ENCODE results near the gene LTN1.
"Not testable (repeated sequence)": the region's sequence is repeated elsewhere in the genome, so short reads cannot be mapped to it uniquely, and the experiment has no call there.

LTN1 gene

GRCh38 chr21:28991861-28992525 lies 684 bp downstream of the LTN1 start:
- DNase-seq (ENCODE audit: low read depth in 1 of 2, low spot score in 1 of 2) = no peak

- not testable (repeated sequence) for DNase-seq (ENCODE audit: low read depth in 1 of 2, low spot score in 1 of 2)
These were observed 4.5 kb downstream of the LTN1 start for GRCh38 chr21:28988146-28988545.

GRCh38 chr21:28986677-28987076 lies 6.0 kb downstream of the LTN1 start:
- no peak for DNase-seq (ENCODE audit: low read depth in 1 of 2, low spot score in 1 of 2)

GRCh38 chr21:28982637-28983036 lies 10.0 kb downstream of the LTN1 start:
- DNase-seq (ENCODE audit: low read depth in 1 of 2, low spot score in 1 of 2) = no peak

GRCh38 chr21:28979092-28979491 lies 13.6 kb downstream of the LTN1 start:
- DNase-seq (ENCODE audit: low read depth in 1 of 2, low spot score in 1 of 2) = no peak

- no peak for DNase-seq (ENCODE audit: low read depth in 1 of 2, low spot score in 1 of 2)
These were observed 17.3 kb downstream of the LTN1 start for GRCh38 chr21:28975397-28975796.

- no peak for DNase-seq (ENCODE audit: low read depth in 1 of 2, low spot score in 1 of 2)
These were observed 18.0 kb downstream of the LTN1 start for GRCh38 chr21:28974531-28975227.

- DNase-seq (ENCODE audit: low read depth in 1 of 2, low spot score in 1 of 2) = no peak
These were observed 20.3 kb downstream of the LTN1 start for GRCh38 chr21:28972398-28972797.

GRCh38 chr21:28971171-28971570 lies 21.5 kb downstream of the LTN1 start:
- no peak for DNase-seq (ENCODE audit: low read depth in 1 of 2, low spot score in 1 of 2)

GRCh38 chr21:28963831-28964230 lies 28.8 kb downstream of the LTN1 start:
- no peak for DNase-seq (ENCODE audit: low read depth in 1 of 2, low spot score in 1 of 2)

- DNase-seq (ENCODE audit: low read depth in 1 of 2, low spot score in 1 of 2) = no peak
These were observed 30.2 kb downstream of the LTN1 start for GRCh38 chr21:28962465-28962864.

- no peak for DNase-seq (ENCODE audit: low read depth in 1 of 2, low spot score in 1 of 2)
These were observed 30.8 kb downstream of the LTN1 start for GRCh38 chr21:28961927-28962326.

- no peak for DNase-seq (ENCODE audit: low read depth in 1 of 2, low spot score in 1 of 2)
These were observed 32.4 kb downstream of the LTN1 start for GRCh38 chr21:28960245-28960644.

GRCh38 chr21:28959367-28960099 lies 33.1 kb downstream of the LTN1 start:
- no peak for DNase-seq (ENCODE audit: low read depth in 1 of 2, low spot score in 1 of 2)

- DNase-seq (ENCODE audit: low read depth in 1 of 2, low spot score in 1 of 2) = no peak
These were observed 39.4 kb downstream of the LTN1 start for GRCh38 chr21:28953247-28953646.

- no peak for DNase-seq (ENCODE audit: low read depth in 1 of 2, low spot score in 1 of 2)
These were observed 40.0 kb downstream of the LTN1 start for GRCh38 chr21:28952686-28953085.

GRCh38 chr21:28949318-28949717 lies 43.4 kb downstream of the LTN1 start:
- no peak for DNase-seq (ENCODE audit: low read depth in 1 of 2, low spot score in 1 of 2)

- no peak for DNase-seq (ENCODE audit: low read depth in 1 of 2, low spot score in 1 of 2)
These were observed 48.4 kb downstream of the LTN1 start for GRCh38 chr21:28944296-28944695.

- no peak for DNase-seq (ENCODE audit: low read depth in 1 of 2, low spot score in 1 of 2)
These were observed 49.0 kb downstream of the LTN1 start for GRCh38 chr21:28943631-28944030.

- DNase-seq (ENCODE audit: low read depth in 1 of 2, low spot score in 1 of 2) = no peak
These were observed 54.0 kb downstream of the LTN1 start for GRCh38 chr21:28938726-28939125.

GRCh38 chr21:28937737-28938136 lies 54.9 kb downstream of the LTN1 start:
- DNase-seq (ENCODE audit: low read depth in 1 of 2, low spot score in 1 of 2) = no peak

- no peak for DNase-seq (ENCODE audit: low read depth in 1 of 2, low spot score in 1 of 2)
These were observed 56.0 kb downstream of the LTN1 start for GRCh38 chr21:28936721-28937120.
